Ovary (tissue), 9 donors: Measurements from ENCODE around the gene SRP19. TPM values are rescaled to one million over a fixed set of nuclear protein-coding genes. Genes with fewer than 3 reads are reported as not detected.

ENCODE experiments used
- DNase-seq, 5 donors: peaks; one replicate each; pipeline ENCODE4 v3.0.0-alpha.2; 2019 to 2020
- H3K27ac ChIP-seq, 2 donors: fragments of 200-600 bp; one replicate each; pipeline versions ENCODE4 v1.5.1 to v1.8.0; 2019 to 2022
- H3K27me3 ChIP-seq: fragments of 200-600 bp; one replicate; pipeline ENCODE4 v1.8.0; 2022
- H3K36me3 ChIP-seq: fragments of 200-600 bp; sonication (generic); one replicate; pipeline ENCODE4 v1.5.1; 2019
- H3K4me1 ChIP-seq: one replicate; pipeline ENCODE4 v1.8.1; 2013; ENCODE audit warnings: mild to moderate bottlenecking, moderate library complexity; ENCODE audit not compliant: insufficient read depth
- H3K4me3 ChIP-seq: fragments of 200-600 bp; sonication (generic); one replicate; pipeline ENCODE4 v1.5.1; 2017
- H3K9me3 ChIP-seq, 2 donors: fragments of 200-600 bp in 1 of 2; sonication (generic) in 1 of 2; one replicate each; pipeline versions ENCODE4 v1.5.1 to v1.8.1; 2013 to 2019; ENCODE audit warnings: mild to moderate bottlenecking in 1 of 2, moderate library complexity in 1 of 2
- EP300 ChIP-seq: sonication (generic); formaldehyde crosslinking; IDR thresholded peaks from one replicate; pipeline ENCODE4 v1.6.1; 2017; ENCODE audit warnings: antibody characterized with exemption
- POLR2A ChIP-seq: fragments of 450-650 bp; IDR thresholded peaks from one replicate; pipeline ENCODE4 v1.6.1; 2017; ENCODE audit warnings: antibody characterized with exemption, mild to moderate bottlenecking, moderate library complexity
- WGBS, 3 donors: extraction: QIAGEN DNeasy Blood & Tissue Kit in 1 of 3; methylation state at CpG; one replicate each; pipeline versions ENCODE4 v1.1.5 to v1.1.7; 2013 to 2017; 5-methylcytosine and 5-hydroxymethylcytosine counted together
- intact Hi-C, 4 donors: fragments of 100-400 bp; cut with DNase I; formaldehyde crosslinking; loops; one replicate each; pipeline versions ENCODE4 v1.11.0 to v1.15.1; 2022 to 2023
- polyA plus RNA-seq, 2 donors: library from polyadenylated mRNA; stranded (reverse); fragments of 200-250 nt in 1 of 2; fragments of 350-450 nt in 1 of 2; fragmentation: Illumina TruSeq in 1 of 2; extraction: RNeasy Lipid Tissue Mini Kit (QIAGEN cat#74804) in 1 of 2; gene quantifications; one replicate each; pipeline ENCODE4 v1.2.3, GENCODE V29; 2013 to 2014
- total RNA-seq, 7 donors: library from RNA; depleted of rRNA in 2 of 7; stranded (reverse); fragments of >200 nt in 2 of 7; fragmentation: NEBNext Ultra II Directional in 3 of 7; extraction: Animal tissue kit (Norgen Biotek cat#: 25700) in 3 of 7; gene quantifications; one replicate each; pipeline versions ENCODE4 v1.1.0 to v1.2.4, GENCODE V29; 2016 to 2023
- TF ChIP-seq, protein P1 (sequence below), 3 donors: fragments of 450-650 bp in 2 of 3; fragments of 200-600 bp in 1 of 3; IDR thresholded peaks; one replicate each; pipeline versions ENCODE4 v1.5.1 to v1.8.0; 2016 to 2022; ENCODE audit warnings: antibody characterized with exemption in 3 of 3, mild to moderate bottlenecking in 1 of 3
- donor health status: DM: no; HTN: no; CAD: no; lungs with moderate emphysema.
- donor health status: DM: no; HTN: no; CAD: no.
- donor health status: Bipolar disorder and iron deficiency.
- donor health status: DM: yes; HTN: yes; CAD: no.
- donor health status: DM: no; HTN: no; CAD: no.
- donor health status: DM: yes; HTN: yes; CAD: no.

Gene SRP19
- total and polyA plus RNA-seq, 9 donors = 25.2 to 65.9 (median 27.3) TPM

DNA sequence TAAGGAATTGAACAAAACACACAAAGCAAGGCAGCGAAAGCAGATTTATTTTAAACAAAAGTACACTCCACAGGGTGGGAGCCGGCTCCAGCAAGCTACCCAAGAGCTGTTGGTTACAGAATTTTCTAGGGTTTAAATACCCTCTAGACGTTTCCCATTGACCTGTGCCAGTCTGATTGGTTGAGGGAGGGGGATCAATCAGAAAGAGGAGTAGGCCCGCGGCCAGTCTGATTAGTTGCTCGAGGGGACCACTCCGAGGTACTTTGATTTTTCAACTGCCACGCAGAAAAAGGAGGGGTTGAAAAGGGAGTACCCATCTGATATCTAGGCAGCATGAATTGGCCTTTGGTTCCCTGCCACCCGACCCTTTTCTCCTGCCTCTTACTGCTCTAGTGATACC, 998 bp downstream of the SRP19 start:
- 21 to 51% (median 44%) methylated on average over 9 of the region's 9 CpGs for WGBS, 3 donors
- Histone ChIP-seq H3K4me1 (peaks cover 11% of the 10 kb centered on the region), H3K27ac (no peak overlapping the region), H3K36me3 (no peaks in the 10 kb centered on the region), H3K4me3 (peak overlapping the region; percentile 84), H3K9me3 (no peaks in the 10 kb centered on the region), H3K27me3 (no peaks in the 10 kb centered on the region)
- no peak for DNase-seq
- intact Hi-C loops = no loop called here
- TF ChIP-seq, protein P1, sequence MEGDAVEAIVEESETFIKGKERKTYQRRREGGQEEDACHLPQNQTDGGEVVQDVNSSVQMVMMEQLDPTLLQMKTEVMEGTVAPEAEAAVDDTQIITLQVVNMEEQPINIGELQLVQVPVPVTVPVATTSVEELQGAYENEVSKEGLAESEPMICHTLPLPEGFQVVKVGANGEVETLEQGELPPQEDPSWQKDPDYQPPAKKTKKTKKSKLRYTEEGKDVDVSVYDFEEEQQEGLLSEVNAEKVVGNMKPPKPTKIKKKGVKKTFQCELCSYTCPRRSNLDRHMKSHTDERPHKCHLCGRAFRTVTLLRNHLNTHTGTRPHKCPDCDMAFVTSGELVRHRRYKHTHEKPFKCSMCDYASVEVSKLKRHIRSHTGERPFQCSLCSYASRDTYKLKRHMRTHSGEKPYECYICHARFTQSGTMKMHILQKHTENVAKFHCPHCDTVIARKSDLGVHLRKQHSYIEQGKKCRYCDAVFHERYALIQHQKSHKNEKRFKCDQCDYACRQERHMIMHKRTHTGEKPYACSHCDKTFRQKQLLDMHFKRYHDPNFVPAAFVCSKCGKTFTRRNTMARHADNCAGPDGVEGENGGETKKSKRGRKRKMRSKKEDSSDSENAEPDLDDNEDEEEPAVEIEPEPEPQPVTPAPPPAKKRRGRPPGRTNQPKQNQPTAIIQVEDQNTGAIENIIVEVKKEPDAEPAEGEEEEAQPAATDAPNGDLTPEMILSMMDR (IDR thresholded peaks at IDR 0.05) = no peak
- no peak for TF ChIP-seq EP300
- TF ChIP-seq POLR2A = no peak

DNA sequence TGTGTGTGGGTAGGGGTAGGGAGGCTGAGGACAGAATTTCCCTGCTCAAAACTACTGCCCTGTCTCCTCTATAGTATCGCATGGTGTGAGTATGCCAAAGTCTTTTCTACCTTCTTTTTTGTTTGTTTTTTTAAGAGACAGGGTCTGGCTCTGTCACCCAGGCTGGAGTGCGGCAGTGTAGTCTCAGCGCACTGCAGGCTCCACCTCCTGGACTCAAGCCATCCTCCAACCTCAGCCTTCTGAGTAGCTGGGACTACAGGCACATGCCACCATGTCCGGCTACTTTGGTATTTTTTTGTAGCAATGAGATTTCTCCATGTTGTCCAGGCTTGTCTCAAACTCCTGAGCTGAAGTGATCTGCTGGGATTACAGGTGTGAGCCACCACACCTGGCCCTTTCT, 2.5 kb downstream of the SRP19 start:
- H3K36me3 ChIP-seq = no peaks in the 10 kb centered on the region
- peaks cover 11% of the 10 kb centered on the region for H3K4me1 ChIP-seq
- WGBS, 3 donors = 80 to 87% (median 86%) methylated on average over 4 of the region's 4 CpGs
- no peaks in the 10 kb centered on the region for H3K9me3 ChIP-seq
- no peaks in the 10 kb centered on the region for H3K27me3 ChIP-seq
- no peak overlapping the region for H3K4me3 ChIP-seq
- TF ChIP-seq POLR2A (no peak), EP300 (no peak)
- TF ChIP-seq, protein P1 (IDR thresholded peaks at IDR 0.05) = no peak
- DNase-seq = no peak
- no peak overlapping the region for H3K27ac ChIP-seq
- intact Hi-C loops = no loop called here

DNA sequence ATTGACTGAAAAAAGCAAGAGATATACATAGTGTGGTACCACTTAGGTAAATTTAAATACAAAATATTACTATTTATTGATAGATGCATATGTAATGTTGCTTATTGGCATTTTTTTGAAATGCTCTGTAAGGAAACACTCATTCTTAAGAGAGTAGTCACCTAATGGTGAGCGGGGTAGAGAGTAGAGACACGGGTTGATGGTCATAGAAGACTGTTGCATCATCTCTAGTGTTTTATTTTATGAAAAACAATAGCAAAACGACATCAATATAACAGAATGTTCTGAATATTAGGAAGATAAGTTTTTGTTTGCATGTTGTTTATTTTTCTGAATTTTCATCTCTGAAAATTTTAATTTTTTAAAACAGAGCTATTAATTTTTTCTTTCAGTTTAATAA, 4.0 kb downstream of the SRP19 start:
- 84 to 85% (median 85%) methylated on average over 3 of the region's 3 CpGs for WGBS, 3 donors
- DNase-seq = no peak
- no peaks in the 10 kb centered on the region for H3K27me3 ChIP-seq
- no peak overlapping the region for H3K4me3 ChIP-seq
- no peak overlapping the region for H3K27ac ChIP-seq
- no peaks in the 10 kb centered on the region for H3K36me3 ChIP-seq
- H3K9me3 ChIP-seq = no peaks in the 10 kb centered on the region
- peaks cover 11% of the 10 kb centered on the region for H3K4me1 ChIP-seq
- intact Hi-C loops = no loop called here
- no peak for TF ChIP-seq POLR2A
- no peak for TF ChIP-seq EP300
- TF ChIP-seq, protein P1 (IDR thresholded peaks at IDR 0.05) = no peak

DNA sequence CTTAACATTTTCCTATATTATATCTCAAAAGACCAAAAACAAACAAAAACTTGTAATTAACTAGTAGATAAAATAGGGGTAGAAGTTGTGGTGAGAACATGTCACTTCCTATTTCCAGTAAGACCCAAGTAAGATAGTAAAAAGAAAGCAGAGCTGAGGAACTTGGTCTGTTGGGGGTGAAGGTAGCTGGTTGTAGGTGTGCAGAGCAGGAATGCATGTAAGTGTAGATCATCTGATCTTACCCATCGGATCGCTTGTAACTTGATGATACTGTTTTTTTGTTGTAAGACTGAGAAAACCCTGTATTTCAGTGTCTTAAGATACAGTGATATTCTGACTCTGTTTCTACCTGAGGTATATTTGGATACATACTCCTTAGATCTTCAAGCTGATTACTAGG, 5.7 kb downstream of the SRP19 start:
- Histone ChIP-seq H3K4me3 (no peak overlapping the region), H3K4me1 (peaks cover 6% of the 10 kb centered on the region), H3K27ac (no peak overlapping the region), H3K27me3 (no peaks in the 10 kb centered on the region), H3K36me3 (no peaks in the 10 kb centered on the region), H3K9me3 (no peaks in the 10 kb centered on the region)
- TF ChIP-seq EP300 = no peak
- TF ChIP-seq POLR2A = no peak
- TF ChIP-seq, protein P1 (IDR thresholded peaks at IDR 0.05) = no peak
- DNase-seq = no peak
- intact Hi-C loops = loop anchor here in 1 of 4 donors (2.0 kb wide), 1 partner anchor 18 kb away; no protein-coding TSS in a partner anchor
- WGBS, 3 donors = 90 to 97% (median 92%) methylated on average over 2 of the region's 2 CpGs
